ENCODE results near the gene POLDIP3.

DNA sequence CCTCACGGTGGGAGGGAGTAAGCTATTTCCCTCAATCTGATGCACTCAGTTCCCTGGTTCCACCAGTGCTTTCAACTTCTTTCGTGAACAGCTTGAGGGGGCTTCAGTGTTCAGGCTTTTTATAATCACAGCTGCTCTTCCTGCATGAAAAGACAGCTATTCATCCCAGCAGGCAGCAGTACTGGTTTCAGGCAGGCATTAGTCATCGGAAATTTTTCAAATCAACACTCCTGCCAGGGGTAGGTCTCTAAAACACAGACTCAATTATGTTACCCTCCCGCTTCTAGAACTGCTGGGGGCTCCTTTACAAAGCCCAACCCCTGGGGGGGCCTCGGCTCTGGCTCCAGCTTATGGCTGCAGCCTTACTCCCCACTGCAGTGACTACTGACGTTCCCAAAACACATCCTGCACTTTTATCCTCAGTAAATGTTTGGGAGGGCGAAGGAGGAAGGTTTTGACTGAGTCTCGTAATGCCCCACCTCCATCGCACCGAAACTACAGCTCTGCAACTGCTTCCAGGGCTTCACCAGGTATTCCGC is 5.8 kb downstream of the POLDIP3 start:
- TF ChIP-seq, protein P1, sequence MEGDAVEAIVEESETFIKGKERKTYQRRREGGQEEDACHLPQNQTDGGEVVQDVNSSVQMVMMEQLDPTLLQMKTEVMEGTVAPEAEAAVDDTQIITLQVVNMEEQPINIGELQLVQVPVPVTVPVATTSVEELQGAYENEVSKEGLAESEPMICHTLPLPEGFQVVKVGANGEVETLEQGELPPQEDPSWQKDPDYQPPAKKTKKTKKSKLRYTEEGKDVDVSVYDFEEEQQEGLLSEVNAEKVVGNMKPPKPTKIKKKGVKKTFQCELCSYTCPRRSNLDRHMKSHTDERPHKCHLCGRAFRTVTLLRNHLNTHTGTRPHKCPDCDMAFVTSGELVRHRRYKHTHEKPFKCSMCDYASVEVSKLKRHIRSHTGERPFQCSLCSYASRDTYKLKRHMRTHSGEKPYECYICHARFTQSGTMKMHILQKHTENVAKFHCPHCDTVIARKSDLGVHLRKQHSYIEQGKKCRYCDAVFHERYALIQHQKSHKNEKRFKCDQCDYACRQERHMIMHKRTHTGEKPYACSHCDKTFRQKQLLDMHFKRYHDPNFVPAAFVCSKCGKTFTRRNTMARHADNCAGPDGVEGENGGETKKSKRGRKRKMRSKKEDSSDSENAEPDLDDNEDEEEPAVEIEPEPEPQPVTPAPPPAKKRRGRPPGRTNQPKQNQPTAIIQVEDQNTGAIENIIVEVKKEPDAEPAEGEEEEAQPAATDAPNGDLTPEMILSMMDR (IDR thresholded peaks at IDR 0.05; ENCODE audit: low read length): no peak
- TF ChIP-seq EZH2 (optimal IDR thresholded peaks at IDR 0.05; ENCODE audit: low read depth, low read length): no peak

All from MM.1S (cell line).